Amniotic epithelial cell (primary cell): ENCODE measurements around the gene WFS1.
A peak's percentile ranks its signal among the peaks of the same experiment; 100 is the strongest.

Experiments used
- DNase-seq: peaks from one replicate; pipeline ENCODE4 v3.0.0-alpha.2; 2010; ENCODE audit warnings: low read depth

Gene WFS1

GRCh38 chr4:6325788-6326290, 56.2 kb downstream of the WFS1 start:
- DNase-seq = no peak

- DNase-seq = no peak
Measured at GRCh38 chr4:6326312-6327060, 56.8 kb downstream of the WFS1 start.

GRCh38 chr4:6327220-6327917, 57.7 kb downstream of the WFS1 start:
- DNase-seq = peak; percentile 33

- DNase-seq = no peak
Measured at GRCh38 chr4:6328526-6328925, 58.9 kb downstream of the WFS1 start.

- DNase-seq = no peak
Measured at GRCh38 chr4:6329478-6330383, 60.1 kb downstream of the WFS1 start.

- DNase-seq = no peak
Measured at GRCh38 chr4:6330384-6330767, 60.7 kb downstream of the WFS1 start.

GRCh38 chr4:6331018-6331417, 61.4 kb downstream of the WFS1 start:
- peak; percentile 7 for DNase-seq

GRCh38 chr4:6331468-6331867, 61.8 kb downstream of the WFS1 start:
- DNase-seq = no peak

- DNase-seq = no peak
Measured at GRCh38 chr4:6332042-6332668, 62.5 kb downstream of the WFS1 start.

GRCh38 chr4:6332669-6333050, 63.0 kb downstream of the WFS1 start:
- DNase-seq = no peak

- no peak for DNase-seq
Measured at GRCh38 chr4:6333301-6334202, 63.9 kb downstream of the WFS1 start.

GRCh38 chr4:6334203-6334887, 64.7 kb downstream of the WFS1 start:
- no peak for DNase-seq

- DNase-seq = no peak
Measured at GRCh38 chr4:6335040-6335590, 65.5 kb downstream of the WFS1 start.

GRCh38 chr4:6336166-6336565, 66.5 kb downstream of the WFS1 start:
- DNase-seq = no peak

- DNase-seq = no peak
Measured at GRCh38 chr4:6337331-6337935, 67.8 kb downstream of the WFS1 start.

- no peak for DNase-seq
Measured at GRCh38 chr4:6338175-6338950, 68.7 kb downstream of the WFS1 start.

- no peak for DNase-seq
Measured at GRCh38 chr4:6338951-6339817, 69.5 kb downstream of the WFS1 start.
